Hepatocyte (in vitro differentiated cells): ENCODE data around the gene MAN1C1. TPM values are rescaled to one million over a fixed set of nuclear protein-coding genes. Genes with fewer than 3 reads are reported as not detected.

ENCODE experiments used
- DNase-seq: peaks from one replicate; pipeline ENCODE4 v3.0.0-alpha.2; 2016; ENCODE audit warnings: low spot score
- H2AFZ ChIP-seq: fragments of 200-600 bp; sonication (generic); 2 replicates; pipeline ENCODE4 v1.6.0; 2016; ENCODE audit warnings: antibody characterized with exemption, mild to moderate bottlenecking
- H3K27ac ChIP-seq: fragments of 200-600 bp; sonication (generic); 2 replicates; pipeline ENCODE4 v1.5.1; 2016; ENCODE audit warnings: mild to moderate bottlenecking
- H3K27me3 ChIP-seq: fragments of 200-600 bp; sonication (generic); 2 replicates; pipeline ENCODE4 v1.6.1; 2016
- H3K36me3 ChIP-seq: fragments of 200-600 bp; sonication (generic); replicated peaks from 2 replicates; pipeline ENCODE4 v1.5.1; 2016; ENCODE audit warnings: low read depth; ENCODE audit not compliant: insufficient read depth
- H3K4me1 ChIP-seq: fragments of 200-600 bp; sonication (generic); 2 replicates; pipeline ENCODE4 v1.5.1; 2016; ENCODE audit warnings: mild to moderate bottlenecking, moderate library complexity; ENCODE audit not compliant: insufficient read depth
- H3K4me2 ChIP-seq: fragments of 200-600 bp; sonication (generic); 2 replicates; pipeline ENCODE4 v1.6.0; 2016
- H3K4me3 ChIP-seq: fragments of 200-600 bp; sonication (generic); 2 replicates; pipeline ENCODE4 v1.5.1; 2016; ENCODE audit warnings: mild to moderate bottlenecking
- H3K79me2 ChIP-seq: fragments of 200-600 bp; sonication (generic); 2 replicates; pipeline ENCODE4 v1.6.0; 2017; ENCODE audit warnings: mild to moderate bottlenecking
- H3K9me2 ChIP-seq: fragments of 200-600 bp; sonication (generic); replicated peaks from 2 replicates; pipeline ENCODE4 v1.6.0; 2017; ENCODE audit warnings: mild to moderate bottlenecking; ENCODE audit not compliant: insufficient read depth
- H3K9me3 ChIP-seq: fragments of 200-600 bp; sonication (generic); 2 replicates; pipeline ENCODE4 v1.5.1; 2016; ENCODE audit warnings: low read depth, mild to moderate bottlenecking
- H4K20me1 ChIP-seq: fragments of 200-600 bp; sonication (generic); 2 replicates; pipeline ENCODE4 v1.6.0; 2016; ENCODE audit warnings: mild to moderate bottlenecking; ENCODE audit not compliant: insufficient read depth, poor library complexity, severe bottlenecking
- EZH2 ChIP-seq: fragments of 200-600 bp; sonication (generic); IDR thresholded peaks from 2 replicates; pipeline ENCODE4 v1.6.1; 2016; ENCODE audit warnings: antibody characterized with exemption, mild to moderate bottlenecking, borderline replicate concordance
- EZH2phosphoT487 ChIP-seq: fragments of 200-600 bp; sonication (generic); IDR thresholded peaks from one replicate; pipeline ENCODE4 v1.6.1; 2018; ENCODE audit warnings: antibody characterized with exemption, mild to moderate bottlenecking, low read depth, moderate library complexity; ENCODE audit not compliant: unreplicated experiment, severe bottlenecking
- WGBS: methylation state at CpG from one replicate; pipeline ENCODE4 v1.1.6; 2016; ENCODE audit warnings: low lambda C conversion rate; ENCODE audit errors: missing lambda C conversion rate; 5-methylcytosine and 5-hydroxymethylcytosine counted together
- polyA plus RNA-seq: library from polyadenylated mRNA; unstranded; fragments of >200 nt; fragmentation: Nextera tagmentation; extraction: Ambion mirVana; gene quantifications from 2 replicates; pipeline ENCODE4 v1.2.1, GENCODE V29; 2016
- total RNA-seq: library from RNA; depleted of rRNA; stranded (reverse); fragments of >200 nt; gene quantifications from 2 replicates; pipeline ENCODE4 v1.2.3, GENCODE V29; 2014
- TF ChIP-seq, protein P1 (sequence below): fragments of 200-600 bp; sonication (generic); IDR thresholded peaks from 2 replicates; pipeline ENCODE4 v1.5.1; 2016; ENCODE audit warnings: antibody characterized with exemption, mild to moderate bottlenecking; ENCODE audit not compliant: poor library complexity

Gene MAN1C1
- total and polyA plus RNA-seq, 2 experiments from 2014 or later = 20.6 to 29.3 TPM

DNA sequence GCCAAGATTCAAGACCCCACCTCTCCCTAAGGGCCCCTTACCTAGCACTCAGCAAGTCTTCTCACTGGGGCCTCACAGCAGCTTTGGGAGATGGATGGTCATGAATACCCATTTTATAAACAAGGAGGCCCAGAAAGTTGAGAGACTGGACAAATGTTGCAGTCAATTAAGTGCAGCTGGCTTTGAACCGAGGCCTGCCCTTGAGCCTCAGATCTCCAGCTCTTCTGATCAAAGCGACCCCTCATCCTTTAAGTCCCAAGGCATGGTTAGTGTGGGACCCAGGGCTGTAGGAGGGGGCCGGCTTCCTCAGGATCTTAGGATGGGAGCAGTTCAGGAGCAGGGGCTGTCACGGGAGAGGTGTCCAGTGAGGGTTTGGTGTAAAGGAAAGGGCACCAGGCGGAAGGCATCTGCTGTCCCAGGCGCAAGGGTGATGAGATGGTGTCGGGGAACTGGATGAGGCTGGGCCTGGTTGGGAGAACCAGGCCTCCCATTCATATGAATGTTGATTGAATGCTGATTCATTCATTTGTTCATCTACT, 198.0 kb downstream of the MAN1C1 start:
- no peak for DNase-seq

GRCh38 chr1:25815208-25816111, 198.9 kb downstream of the MAN1C1 start:
- H3K27me3 ChIP-seq = no peaks in the 10 kb centered on the region
- peaks cover 4% of the 10 kb centered on the region for H3K79me2 ChIP-seq
- WGBS = 95% methylated on average over 17 of the region's 24 CpGs
- no peaks in the 10 kb centered on the region for H3K9me2 ChIP-seq
- H4K20me1 ChIP-seq = no peaks in the 10 kb centered on the region
- no peak for DNase-seq
- no peaks in the 10 kb centered on the region for H3K9me3 ChIP-seq
- no peak overlapping the region for H2AFZ ChIP-seq
- H3K4me2 ChIP-seq = no peak overlapping the region
- H3K36me3 ChIP-seq = no peaks in the 10 kb centered on the region
- H3K4me1 ChIP-seq = peaks cover 15% of the 10 kb centered on the region
- TF ChIP-seq EZH2phosphoT487 (no peak), EZH2 (no peak)
- TF ChIP-seq, protein P1, sequence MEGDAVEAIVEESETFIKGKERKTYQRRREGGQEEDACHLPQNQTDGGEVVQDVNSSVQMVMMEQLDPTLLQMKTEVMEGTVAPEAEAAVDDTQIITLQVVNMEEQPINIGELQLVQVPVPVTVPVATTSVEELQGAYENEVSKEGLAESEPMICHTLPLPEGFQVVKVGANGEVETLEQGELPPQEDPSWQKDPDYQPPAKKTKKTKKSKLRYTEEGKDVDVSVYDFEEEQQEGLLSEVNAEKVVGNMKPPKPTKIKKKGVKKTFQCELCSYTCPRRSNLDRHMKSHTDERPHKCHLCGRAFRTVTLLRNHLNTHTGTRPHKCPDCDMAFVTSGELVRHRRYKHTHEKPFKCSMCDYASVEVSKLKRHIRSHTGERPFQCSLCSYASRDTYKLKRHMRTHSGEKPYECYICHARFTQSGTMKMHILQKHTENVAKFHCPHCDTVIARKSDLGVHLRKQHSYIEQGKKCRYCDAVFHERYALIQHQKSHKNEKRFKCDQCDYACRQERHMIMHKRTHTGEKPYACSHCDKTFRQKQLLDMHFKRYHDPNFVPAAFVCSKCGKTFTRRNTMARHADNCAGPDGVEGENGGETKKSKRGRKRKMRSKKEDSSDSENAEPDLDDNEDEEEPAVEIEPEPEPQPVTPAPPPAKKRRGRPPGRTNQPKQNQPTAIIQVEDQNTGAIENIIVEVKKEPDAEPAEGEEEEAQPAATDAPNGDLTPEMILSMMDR = no peak
- no peak overlapping the region for H3K4me3 ChIP-seq
- H3K27ac ChIP-seq = no peak overlapping the region

More for the DNA sequence above, 198.0 kb downstream of the MAN1C1 start:
- 83% methylated on average over 7 of the region's 7 CpGs for WGBS
- Histone ChIP-seq H3K27me3 (no peaks in the 10 kb centered on the region), H3K9me2 (no peaks in the 10 kb centered on the region), H3K79me2 (no peaks in the 10 kb centered on the region), H3K27ac (no peak overlapping the region), H2AFZ (no peak overlapping the region), H3K4me2 (no peak overlapping the region), H3K4me3 (no peak overlapping the region), H3K4me1 (peaks cover 15% of the 10 kb centered on the region), H3K36me3 (no peaks in the 10 kb centered on the region), H4K20me1 (no peaks in the 10 kb centered on the region), H3K9me3 (no peaks in the 10 kb centered on the region)
- no peak for TF ChIP-seq EZH2phosphoT487
- TF ChIP-seq, protein P1 = no peak
- no peak for TF ChIP-seq EZH2

DNA sequence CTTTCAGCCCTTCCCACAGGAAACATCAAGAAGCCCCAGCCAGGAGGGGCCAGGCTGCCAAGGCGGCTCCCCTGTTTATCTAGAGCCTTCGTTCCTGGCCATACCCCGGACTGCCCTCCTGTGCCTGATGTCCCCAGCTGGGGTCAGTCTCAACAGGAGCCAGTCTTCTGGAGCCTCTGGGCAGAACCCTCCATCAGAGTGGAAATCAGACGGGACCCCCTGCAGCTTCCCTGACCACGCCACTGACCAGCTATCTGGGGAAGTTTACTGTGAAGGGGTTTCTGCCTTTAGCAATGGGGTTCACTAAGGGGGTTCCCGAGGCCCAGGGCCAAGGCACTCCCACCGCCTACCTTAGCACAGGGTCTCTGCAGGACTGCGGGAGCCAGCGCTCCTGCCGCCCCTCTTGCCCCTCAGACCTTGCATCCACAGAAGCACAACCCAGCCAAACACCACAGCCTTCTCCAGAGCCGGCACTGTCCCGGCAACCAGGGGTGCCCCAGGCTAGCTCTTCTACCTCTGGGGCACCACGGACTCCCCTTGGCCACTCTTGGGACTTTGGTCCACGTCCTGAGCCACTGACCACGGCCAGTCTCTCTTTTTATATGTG, 199.6 kb downstream of the MAN1C1 start:
- Histone ChIP-seq H3K27ac (no peak overlapping the region), H3K4me2 (no peak overlapping the region), H3K4me1 (peaks cover 19% of the 10 kb centered on the region), H3K9me3 (no peaks in the 10 kb centered on the region), H4K20me1 (peaks cover 5% of the 10 kb centered on the region), H3K36me3 (no peaks in the 10 kb centered on the region), H3K4me3 (no peak overlapping the region), H3K79me2 (peaks cover 11% of the 10 kb centered on the region), H3K27me3 (no peaks in the 10 kb centered on the region), H3K9me2 (no peaks in the 10 kb centered on the region), H2AFZ (no peak overlapping the region)
- TF ChIP-seq EZH2phosphoT487 (no peak), EZH2 (no peak)
- TF ChIP-seq, protein P1 = no peak
- 92% methylated on average over 15 of the region's 15 CpGs for WGBS
- no peak for DNase-seq
